GM12873 (cell line): ENCODE data around the gene OAF.

Experiments
- TF ChIP-seq, protein P1 (sequence below): IDR thresholded peaks from 2 replicates; pipeline ENCODE4 v1.5.1; 2012; ENCODE audit warnings: low read depth, mild to moderate bottlenecking, moderate library complexity, low read length, control low read depth; ENCODE audit not compliant: insufficient read depth; ENCODE audit errors: missing control alignments

Gene OAF

DNA sequence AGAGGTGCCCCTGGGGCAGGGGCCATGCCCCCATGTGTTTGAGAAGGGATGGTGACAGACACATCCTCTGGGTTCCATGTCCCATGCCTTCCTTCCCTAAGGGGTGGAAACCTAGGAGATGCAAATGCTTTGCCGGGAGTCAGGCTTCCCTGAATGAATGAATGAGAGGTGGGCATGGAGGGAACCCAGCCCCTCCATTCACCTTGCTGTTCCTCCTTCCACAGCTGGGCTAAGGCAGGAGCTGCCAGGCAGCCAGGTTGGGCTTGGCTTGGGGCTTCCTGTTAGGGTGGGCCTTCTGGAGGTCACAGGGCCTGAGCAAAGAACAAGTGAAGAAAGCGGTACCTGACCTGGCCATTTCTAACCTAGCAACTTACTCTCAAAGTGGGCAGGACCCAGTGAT is 30.0 kb downstream of the OAF start:
- TF ChIP-seq, protein P1, sequence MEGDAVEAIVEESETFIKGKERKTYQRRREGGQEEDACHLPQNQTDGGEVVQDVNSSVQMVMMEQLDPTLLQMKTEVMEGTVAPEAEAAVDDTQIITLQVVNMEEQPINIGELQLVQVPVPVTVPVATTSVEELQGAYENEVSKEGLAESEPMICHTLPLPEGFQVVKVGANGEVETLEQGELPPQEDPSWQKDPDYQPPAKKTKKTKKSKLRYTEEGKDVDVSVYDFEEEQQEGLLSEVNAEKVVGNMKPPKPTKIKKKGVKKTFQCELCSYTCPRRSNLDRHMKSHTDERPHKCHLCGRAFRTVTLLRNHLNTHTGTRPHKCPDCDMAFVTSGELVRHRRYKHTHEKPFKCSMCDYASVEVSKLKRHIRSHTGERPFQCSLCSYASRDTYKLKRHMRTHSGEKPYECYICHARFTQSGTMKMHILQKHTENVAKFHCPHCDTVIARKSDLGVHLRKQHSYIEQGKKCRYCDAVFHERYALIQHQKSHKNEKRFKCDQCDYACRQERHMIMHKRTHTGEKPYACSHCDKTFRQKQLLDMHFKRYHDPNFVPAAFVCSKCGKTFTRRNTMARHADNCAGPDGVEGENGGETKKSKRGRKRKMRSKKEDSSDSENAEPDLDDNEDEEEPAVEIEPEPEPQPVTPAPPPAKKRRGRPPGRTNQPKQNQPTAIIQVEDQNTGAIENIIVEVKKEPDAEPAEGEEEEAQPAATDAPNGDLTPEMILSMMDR: no peak

DNA sequence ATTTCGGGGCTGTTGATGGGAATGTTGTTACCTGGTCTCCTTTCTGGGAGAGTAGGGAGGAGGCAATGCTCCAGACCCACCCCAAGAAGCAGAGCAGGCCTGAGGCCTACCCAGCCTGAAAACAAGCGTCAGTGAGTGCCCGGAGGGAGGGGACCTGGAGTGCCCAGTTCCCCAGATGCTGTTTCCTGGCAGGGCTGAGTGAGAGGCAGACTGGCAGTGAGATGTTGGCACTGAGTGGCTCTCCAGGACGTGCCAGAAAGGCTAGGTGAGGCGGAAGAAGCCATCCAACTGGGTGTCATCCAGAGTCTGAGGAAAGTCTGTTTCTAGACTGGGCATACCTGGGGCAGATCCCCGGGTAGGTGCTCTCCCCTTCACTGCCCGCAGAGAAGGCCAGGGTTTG is 30.4 kb downstream of the OAF start:
- TF ChIP-seq, protein P1: no peak

DNA sequence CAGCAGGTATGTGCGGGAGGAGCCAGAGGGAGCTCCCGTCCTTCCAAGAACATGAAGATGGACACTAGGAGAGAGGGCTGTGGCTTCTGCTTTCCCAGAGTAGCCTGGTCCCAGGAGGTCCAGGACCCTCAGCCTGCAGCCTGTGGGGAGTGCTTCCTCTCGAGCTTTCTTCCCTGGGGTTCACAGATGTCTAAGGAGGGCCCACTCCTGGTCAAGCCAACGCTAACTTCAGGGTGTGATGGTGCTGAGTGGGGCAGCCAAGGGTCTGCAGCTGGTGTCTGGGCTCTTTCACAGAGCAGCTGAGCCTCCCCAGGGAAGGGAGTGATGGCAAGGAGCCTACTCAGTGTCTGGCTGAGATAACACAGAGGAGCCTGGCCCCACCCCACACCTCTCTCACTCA is 32.4 kb downstream of the OAF start:
- TF ChIP-seq, protein P1: no peak

DNA sequence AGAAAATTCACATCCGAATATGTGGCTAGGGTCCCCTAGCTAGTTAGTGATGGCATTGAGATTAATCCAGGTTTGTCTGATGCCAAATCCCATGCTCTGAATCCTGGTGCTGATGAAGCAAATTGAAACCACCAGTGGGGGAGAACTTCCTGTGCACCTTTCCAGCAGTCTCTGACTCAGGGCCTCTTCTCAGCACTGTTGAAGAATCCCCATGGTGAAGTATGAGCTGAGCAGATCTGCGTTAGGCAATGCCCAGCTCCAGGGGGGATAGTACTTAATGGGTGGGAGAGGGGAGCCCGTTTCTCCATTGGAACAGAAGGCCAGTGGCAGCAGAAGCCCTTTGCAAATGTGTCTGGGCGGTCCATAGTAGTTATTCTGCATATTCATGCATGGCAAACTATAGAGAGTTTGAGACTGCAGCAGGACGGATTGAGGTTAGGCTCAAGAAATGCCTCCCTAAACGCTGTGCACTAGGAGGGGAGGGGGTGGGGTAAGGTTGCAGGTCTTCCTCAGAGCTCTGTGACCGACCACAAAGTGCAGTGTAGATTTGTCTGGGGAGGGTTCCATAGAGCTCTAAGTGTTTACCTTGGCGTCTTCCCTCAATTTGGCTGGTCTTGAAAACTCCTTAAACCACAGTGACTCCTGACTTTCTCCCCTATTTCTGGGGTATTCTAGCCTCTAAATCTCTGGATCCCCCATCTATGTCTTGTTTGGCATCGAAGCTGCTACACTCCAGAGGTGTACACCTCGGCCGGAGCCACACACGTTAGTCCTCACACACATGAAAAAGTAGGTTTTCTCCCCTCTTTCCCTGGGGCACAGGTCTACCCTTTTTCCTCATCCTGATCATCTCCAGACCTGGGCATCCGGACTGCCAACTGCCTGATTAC is 33.9 kb downstream of the OAF start:
- TF ChIP-seq, protein P1: no peak

DNA sequence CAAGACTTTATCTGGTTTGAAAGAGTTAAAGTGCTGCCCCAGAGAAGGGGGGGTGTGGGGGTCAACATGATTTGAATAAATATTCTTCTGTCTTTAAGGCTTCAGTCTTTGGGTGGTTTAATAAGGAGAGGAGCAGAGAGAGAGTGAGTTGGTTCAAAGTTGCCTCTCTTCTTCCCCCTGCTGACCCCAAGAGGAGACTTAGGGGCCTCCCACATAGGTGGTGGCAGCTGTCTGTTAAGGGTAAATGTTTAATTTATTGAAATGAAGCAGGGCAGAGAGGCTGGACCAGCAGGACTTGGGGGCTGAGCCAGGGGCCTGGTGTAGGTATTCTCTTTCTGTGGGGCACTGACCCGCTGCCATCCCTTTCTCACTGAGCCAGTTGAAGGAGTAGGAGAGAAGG is 34.6 kb downstream of the OAF start:
- TF ChIP-seq, protein P1: no peak

DNA sequence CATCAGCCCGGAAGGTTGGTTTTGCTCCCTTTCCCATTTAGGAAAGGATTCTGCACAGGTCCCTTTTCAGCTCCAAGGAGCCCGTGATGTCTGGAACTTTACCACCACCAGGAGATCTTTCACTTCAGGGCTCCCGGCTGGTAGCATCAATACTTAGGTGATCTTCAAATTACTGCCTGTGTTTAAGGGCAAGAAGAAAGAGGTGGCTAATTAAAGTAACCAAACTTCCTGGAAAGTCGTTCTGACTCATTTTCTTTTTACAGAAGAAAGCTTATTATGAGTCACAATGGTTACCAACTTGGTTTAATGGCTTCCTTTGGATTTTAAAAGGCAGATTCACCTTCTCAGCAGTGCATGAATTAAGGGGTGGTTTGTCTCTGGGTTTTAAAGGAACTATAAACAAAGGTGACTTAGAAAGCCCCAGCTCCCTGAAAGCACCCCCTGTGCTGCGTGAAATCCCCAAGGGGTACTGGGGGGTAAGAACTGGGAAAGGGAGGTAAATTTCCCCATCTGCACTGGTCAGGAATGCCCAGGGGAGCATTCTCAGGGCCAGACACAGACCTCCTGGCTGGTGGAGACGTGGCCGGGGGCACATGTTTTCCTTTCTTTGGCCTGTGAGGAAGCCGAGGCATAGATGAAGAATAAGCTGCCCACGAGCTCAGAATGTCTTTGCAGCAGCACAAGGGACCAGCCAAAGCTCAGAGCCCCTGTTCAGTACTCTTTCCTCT is 37.9 kb downstream of the OAF start:
- TF ChIP-seq, protein P1: no peak
